Gastrocnemius medialis (tissue), 4 donors: ENCODE measurements around the gene RDH13. TPM values are rescaled to one million over a fixed set of nuclear protein-coding genes. Genes with fewer than 3 reads are reported as not detected.
"Not testable (repeated sequence)": the region's sequence is repeated elsewhere in the genome, so short reads cannot be mapped to it uniquely, and the experiment has no call there.

Experiments
- ATAC-seq, 2 donors: fragments of 150-250 bp; one replicate each; pipeline ENCODE4 v1.9.1; 2016
- DNase-seq, 2 donors: peaks; one replicate each; pipeline ENCODE4 v3.0.0-alpha.2; 2019
- H3K27ac ChIP-seq, 4 donors: fragments of 200-600 bp; sonication (generic); 1 replicate in 1 of 4; 2 replicates in 3 of 4; pipeline ENCODE4 v1.5.1; 2016 to 2018; ENCODE audit warnings: mild to moderate bottlenecking in 2 of 4, moderate library complexity in 1 of 4
- H3K27me3 ChIP-seq, 3 donors: fragments of 200-600 bp; sonication (generic) in 2 of 3; 1 replicate in 1 of 3; 2 replicates in 2 of 3; pipeline versions ENCODE4 v1.5.1 to v1.6.0; 2016 to 2019; ENCODE audit warnings: mild to moderate bottlenecking in 1 of 3, moderate library complexity in 1 of 3
- H3K36me3 ChIP-seq, 2 donors: fragments of 200-600 bp; sonication (generic) in 1 of 2; one replicate each; pipeline ENCODE4 v1.5.1; 2017 to 2018
- H3K4me1 ChIP-seq, 2 donors: fragments of 200-600 bp; sonication (generic) in 1 of 2; one replicate each; pipeline ENCODE4 v1.5.1; 2016 to 2017; ENCODE audit warnings: mild to moderate bottlenecking in 2 of 2
- H3K4me3 ChIP-seq, 4 donors: fragments of 200-600 bp; sonication (generic) in 3 of 4; 1 replicate in 1 of 4; 2 replicates in 3 of 4; pipeline ENCODE4 v1.5.1; 2016 to 2019; ENCODE audit warnings: mild to moderate bottlenecking in 2 of 4
- H3K9me3 ChIP-seq, 3 donors: fragments of 200-600 bp; sonication (generic) in 2 of 3; 1 replicate in 1 of 3; 2 replicates in 2 of 3; pipeline ENCODE4 v1.5.1; 2016 to 2019
- POLR2A ChIP-seq, 2 donors: fragments of 450-650 bp; IDR thresholded peaks; one replicate each; pipeline ENCODE4 v1.6.1; 2017; ENCODE audit warnings: antibody characterized with exemption in 2 of 2, mild to moderate bottlenecking in 2 of 2, moderate library complexity in 2 of 2
- in situ Hi-C, 4 donors: fragments of 200-750 bp; cut with MboI; loops; one replicate each; pipeline versions ENCODE4 v1.15.0 to v1.8.0; 2017; ENCODE audit warnings: low sequenced_read_pairs in 4 of 4
- intact Hi-C: fragments of 100-400 bp; cut with DNase I; formaldehyde crosslinking; loops from one replicate; pipeline ENCODE4 v1.15.1; 2023; ENCODE audit warnings: low total_unique reads
- total RNA-seq, 4 donors: library from RNA; depleted of rRNA; stranded (reverse); fragments of >200 nt; gene quantifications; one replicate each; pipeline versions ENCODE4 v1.1.0 to v1.2.3, GENCODE V29; 2016
- TF ChIP-seq, protein P1 (sequence below), 5 experiments: fragments of 450-650 bp in 3 of 5; fragments of 200-600 bp in 2 of 5; sonication (generic) in 2 of 5; IDR thresholded peaks in 4 of 5; conservative IDR thresholded peaks in 1 of 5; 1 replicate in 4 of 5; 2 replicates in 1 of 5; pipeline ENCODE4 v1.5.1; 2016 to 2019; ENCODE audit warnings: antibody characterized with exemption in 5 of 5, mild to moderate bottlenecking in 3 of 5, moderate library complexity in 3 of 5

RDH13 gene
- total RNA-seq, 4 donors from 2014 or later: 5.2 to 10.5 (median 7.6) TPM

DNA sequence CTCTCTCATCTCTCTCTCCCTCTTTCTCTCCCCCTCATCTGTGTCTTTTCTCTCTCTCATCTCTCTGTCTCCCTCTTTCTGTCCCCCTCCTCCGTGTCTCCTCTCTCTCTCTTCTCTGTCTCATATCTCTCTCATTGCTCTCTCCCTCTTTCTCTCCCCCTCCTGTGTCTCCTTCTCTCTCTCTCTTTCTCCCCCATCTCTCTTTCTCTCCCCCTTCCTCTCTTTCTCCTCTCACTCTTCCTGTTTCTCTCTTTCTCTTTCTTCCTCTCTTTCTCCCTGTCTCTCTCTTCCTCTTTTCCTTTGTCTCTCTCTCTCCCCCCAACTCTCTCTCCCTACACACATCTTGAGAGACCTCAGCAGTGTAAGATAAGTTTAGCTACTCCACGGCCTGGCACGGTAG lies 4.9 kb upstream of the RDH13 start:
- intact Hi-C loops: no loop called here
- Histone ChIP-seq H3K27ac (no peak overlapping the region), H3K4me1 (no peaks in the 10 kb centered on the region), H3K27me3 (peaks cover 33 to 62% (median 40%) of the 10 kb centered on the region in 3 donors), H3K9me3 (no peaks in the 10 kb centered on the region), H3K36me3 (no peaks in the 10 kb centered on the region), H3K4me3 (no peak overlapping the region)
- DNase-seq (no peak), ATAC-seq (no peak)
- in situ Hi-C loops: no loop called here
- TF ChIP-seq, protein P1, sequence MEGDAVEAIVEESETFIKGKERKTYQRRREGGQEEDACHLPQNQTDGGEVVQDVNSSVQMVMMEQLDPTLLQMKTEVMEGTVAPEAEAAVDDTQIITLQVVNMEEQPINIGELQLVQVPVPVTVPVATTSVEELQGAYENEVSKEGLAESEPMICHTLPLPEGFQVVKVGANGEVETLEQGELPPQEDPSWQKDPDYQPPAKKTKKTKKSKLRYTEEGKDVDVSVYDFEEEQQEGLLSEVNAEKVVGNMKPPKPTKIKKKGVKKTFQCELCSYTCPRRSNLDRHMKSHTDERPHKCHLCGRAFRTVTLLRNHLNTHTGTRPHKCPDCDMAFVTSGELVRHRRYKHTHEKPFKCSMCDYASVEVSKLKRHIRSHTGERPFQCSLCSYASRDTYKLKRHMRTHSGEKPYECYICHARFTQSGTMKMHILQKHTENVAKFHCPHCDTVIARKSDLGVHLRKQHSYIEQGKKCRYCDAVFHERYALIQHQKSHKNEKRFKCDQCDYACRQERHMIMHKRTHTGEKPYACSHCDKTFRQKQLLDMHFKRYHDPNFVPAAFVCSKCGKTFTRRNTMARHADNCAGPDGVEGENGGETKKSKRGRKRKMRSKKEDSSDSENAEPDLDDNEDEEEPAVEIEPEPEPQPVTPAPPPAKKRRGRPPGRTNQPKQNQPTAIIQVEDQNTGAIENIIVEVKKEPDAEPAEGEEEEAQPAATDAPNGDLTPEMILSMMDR (IDR thresholded peaks at IDR 0.05 in 4 of 5, conservative IDR thresholded peaks at IDR 0.05 in 1 of 5): no peak

DNA sequence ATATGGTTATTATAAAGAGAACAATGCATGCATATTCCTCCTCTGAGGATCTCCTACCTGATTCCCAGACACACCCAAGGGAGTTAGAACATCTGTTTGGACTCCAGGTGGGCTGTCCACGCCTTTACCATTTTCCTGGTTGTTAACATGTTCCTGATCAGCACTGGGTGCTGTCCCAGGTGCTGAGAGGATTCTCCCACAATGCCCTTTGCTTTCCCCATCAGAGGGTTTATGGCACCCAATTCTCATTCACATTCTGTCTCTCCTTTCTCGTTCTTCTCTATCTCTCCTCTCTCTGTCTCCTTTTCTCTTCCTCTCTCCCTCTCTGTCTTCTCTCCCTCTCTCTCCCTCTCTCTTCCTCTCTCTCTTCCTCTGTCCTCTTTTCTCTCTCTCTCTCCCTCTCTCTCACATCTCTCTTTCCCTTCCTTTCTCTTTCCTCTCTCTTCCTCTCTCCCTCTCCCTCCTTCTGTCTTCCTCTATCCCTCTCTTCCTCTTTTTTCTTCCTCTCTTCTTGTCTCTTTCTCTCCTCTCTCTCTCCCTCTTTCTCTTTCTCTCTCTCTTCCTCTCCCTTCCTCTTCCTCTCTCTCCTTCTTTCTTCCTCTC lies 3.3 kb upstream of the RDH13 start:
- no peak for ATAC-seq
- no peak for TF ChIP-seq POLR2A (IDR thresholded peaks at IDR 0.05)
- TF ChIP-seq, protein P1 (IDR thresholded peaks at IDR 0.05 in 4 of 5, conservative IDR thresholded peaks at IDR 0.05 in 1 of 5): no peak
- Histone ChIP-seq H3K27ac (no peak overlapping the region), H3K36me3 (no peaks in the 10 kb centered on the region), H3K9me3 (no peaks in the 10 kb centered on the region), H3K27me3 (peaks cover 24 to 45% (median 32%) of the 10 kb centered on the region in 3 donors), H3K4me1 (peaks cover 3 to 9% of the 10 kb centered on the region in 2 donors), H3K4me3 (no peak overlapping the region)
- in situ Hi-C loops: no loop called here
- intact Hi-C loops: no loop called here
- no peak for DNase-seq

DNA sequence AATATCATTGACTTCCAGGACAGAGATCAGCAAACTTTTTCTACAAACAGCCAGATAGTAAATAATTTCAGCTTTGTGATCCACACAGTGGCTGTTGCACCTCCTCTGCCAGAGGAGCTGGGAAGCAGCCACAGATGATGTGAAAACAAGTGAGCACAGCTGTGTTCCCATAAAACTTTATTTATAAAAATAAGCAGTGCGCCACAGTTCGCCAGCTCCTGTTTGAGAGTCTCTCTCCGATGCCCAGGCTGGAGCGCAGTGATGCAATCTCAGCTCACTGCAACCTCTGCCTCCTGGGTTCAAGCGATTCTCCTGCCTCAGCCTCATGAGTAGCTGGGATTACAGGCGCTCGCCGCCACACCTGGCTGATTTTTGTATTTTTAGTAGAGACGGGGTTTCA lies 2.6 kb upstream of the RDH13 start:
- H3K4me3 ChIP-seq, H3K36me3 ChIP-seq, H3K9me3 ChIP-seq, intact Hi-C loops, ATAC-seq, H3K27ac ChIP-seq, DNase-seq, H3K4me1 ChIP-seq, in situ Hi-C loops: not testable (repeated sequence)
- H3K27me3 ChIP-seq: peaks cover 17 to 38% (median 25%) of the 10 kb centered on the region in 3 donors

DNA sequence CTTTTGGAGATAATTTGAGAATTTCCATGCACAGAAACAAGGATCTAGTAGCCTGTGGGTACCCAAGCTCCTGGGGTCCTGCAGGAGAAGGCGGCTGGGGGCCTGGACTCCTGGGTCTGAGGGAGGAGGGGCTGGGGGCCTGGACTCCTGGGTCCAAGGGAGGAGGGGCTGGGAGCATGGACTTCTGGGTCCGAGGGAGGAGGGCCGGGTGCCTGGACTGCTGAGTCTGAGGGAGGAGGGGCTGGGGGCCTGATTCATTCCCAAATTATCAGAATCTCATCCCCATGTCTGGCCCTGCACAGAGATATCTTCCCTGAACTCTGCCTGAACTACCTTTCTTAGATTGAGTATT lies 520 bp upstream of the RDH13 start:
- DNase-seq (no peak), ATAC-seq (no peak)
- Histone ChIP-seq H3K36me3 (peaks cover 0 to 7% of the 10 kb centered on the region in 2 donors), H3K4me1 (peaks cover 3 to 9% of the 10 kb centered on the region in 2 donors), H3K9me3 (no peaks in the 10 kb centered on the region), H3K27ac (peak overlapping the region in 2 of 4 donors; percentile 48 to 86), H3K4me3 (peak overlapping the region in 3 of 4 donors; percentile 67 to 88 (median 74)), H3K27me3 (peaks cover 0 to 21% (median 10%) of the 10 kb centered on the region in 3 donors)
- TF ChIP-seq, protein P1 (IDR thresholded peaks at IDR 0.05 in 4 of 5, conservative IDR thresholded peaks at IDR 0.05 in 1 of 5): no peak
- TF ChIP-seq POLR2A (IDR thresholded peaks at IDR 0.05): no peak
- in situ Hi-C loops (no loop called here), intact Hi-C loops (no loop called here)

DNA sequence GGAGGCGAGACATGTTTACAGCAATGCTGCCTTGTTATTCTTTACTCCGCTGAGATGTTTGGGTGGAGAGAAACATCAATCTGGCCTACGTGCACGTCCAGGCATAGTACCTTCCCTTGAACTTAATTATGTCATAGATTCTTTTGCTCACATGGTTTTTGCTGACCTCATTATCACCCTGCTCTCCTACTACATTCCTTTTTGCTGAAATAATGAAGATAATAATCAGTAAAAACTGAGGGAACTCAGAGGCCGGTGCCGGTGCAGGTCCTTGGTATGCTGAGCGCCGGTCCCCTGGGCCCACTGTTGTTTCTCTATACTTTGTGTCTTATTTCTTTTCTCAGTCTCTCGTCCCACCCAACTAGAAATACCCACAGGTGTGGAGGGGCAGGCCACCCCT lies 2.7 kb downstream of the RDH13 start:
- H3K4me3 ChIP-seq, in situ Hi-C loops, H3K27me3 ChIP-seq, H3K4me1 ChIP-seq, H3K27ac ChIP-seq, intact Hi-C loops, ATAC-seq, H3K9me3 ChIP-seq, DNase-seq: not testable (repeated sequence)
- H3K36me3 ChIP-seq: peaks cover 0 to 37% of the 10 kb centered on the region in 2 donors
